IPS-20b (cell line): ENCODE data around the gene MCOLN3.

Experiments used
- H3K27ac ChIP-seq: one replicate; pipeline ENCODE4 v1.5.1; 2013; ENCODE audit warnings: low read length
- H3K27me3 ChIP-seq: 2 replicates; pipeline ENCODE4 v1.6.1; 2013; ENCODE audit warnings: mild to moderate bottlenecking, low read length, inconsistent platforms; ENCODE audit not compliant: insufficient read depth
- H3K36me3 ChIP-seq: 2 replicates; pipeline ENCODE4 v1.6.1; 2013; ENCODE audit warnings: low read depth, mild to moderate bottlenecking, inconsistent platforms, low read length, moderate library complexity; ENCODE audit not compliant: insufficient read depth
- H3K4me1 ChIP-seq: 2 replicates; pipeline ENCODE4 v1.6.1; 2013; ENCODE audit warnings: mild to moderate bottlenecking, control low read depth, inconsistent platforms, low read length, moderate library complexity; ENCODE audit not compliant: insufficient read depth
- H3K4me3 ChIP-seq: 2 replicates; pipeline ENCODE4 v1.5.1; 2013; ENCODE audit warnings: mild to moderate bottlenecking, low read length, inconsistent platforms
- H3K9ac ChIP-seq: 2 replicates; pipeline ENCODE4 v1.6.1; 2013; ENCODE audit warnings: low read depth, mild to moderate bottlenecking, inconsistent platforms, low read length, moderate library complexity
- H3K9me3 ChIP-seq: 2 replicates; pipeline ENCODE4 v1.6.1; 2013; ENCODE audit warnings: mild to moderate bottlenecking, low read depth, low read length, inconsistent platforms; ENCODE audit not compliant: insufficient read depth

Gene MCOLN3

DNA sequence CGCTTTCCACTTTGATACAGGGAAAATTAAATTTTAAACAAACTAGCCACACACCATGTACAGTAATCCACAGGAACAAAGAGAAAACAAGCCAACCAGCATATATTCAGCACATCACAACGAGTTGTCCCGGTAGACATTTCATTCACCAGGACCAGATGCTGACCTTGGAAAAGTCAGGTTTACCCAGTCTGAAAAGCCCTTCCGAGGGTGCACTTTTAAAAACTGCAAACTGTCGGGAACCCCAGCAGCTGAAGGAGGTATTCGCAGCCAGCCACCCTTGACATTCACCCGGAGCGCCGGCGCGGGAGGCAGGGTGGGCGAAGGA is 1.2 kb downstream of the MCOLN3 start:
- H3K27me3 ChIP-seq, result peaks cover 70% of the 10 kb centered on the region
- H3K4me1 ChIP-seq, result peaks cover 11% of the 10 kb centered on the region; the same call in 1 of the 2 replicates
- H3K27ac ChIP-seq, result no peak overlapping the region
- H3K9ac ChIP-seq, result no peak overlapping the region; the same call in 1 of the 2 replicates
- peak overlapping the region; percentile 68 for H3K4me3 ChIP-seq
- no peaks in the 10 kb centered on the region for H3K36me3 ChIP-seq
- no peaks in the 10 kb centered on the region for H3K9me3 ChIP-seq

DNA sequence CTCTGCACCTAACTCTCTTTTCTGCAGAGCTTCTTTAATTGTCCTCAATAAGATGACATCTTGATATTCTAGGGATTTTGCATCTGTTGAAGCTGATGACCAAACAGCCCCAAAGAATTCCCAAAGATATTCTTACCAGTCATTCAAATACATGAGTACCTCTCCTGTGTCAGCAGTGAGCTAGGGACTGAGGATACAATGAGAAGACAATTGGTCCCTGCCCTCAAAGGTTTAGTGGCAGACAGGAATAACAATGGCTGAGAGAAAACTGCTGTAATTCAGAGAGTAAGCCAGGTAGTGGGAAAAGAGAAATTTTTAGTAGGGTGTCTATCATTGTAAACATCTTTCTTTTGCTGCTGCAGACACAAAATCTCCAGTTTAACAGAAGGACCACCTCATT is 5.9 kb downstream of the MCOLN3 start:
- peaks cover 33% of the 10 kb centered on the region for H3K27me3 ChIP-seq
- H3K9ac ChIP-seq, result no peak overlapping the region
- no peaks in the 10 kb centered on the region for H3K36me3 ChIP-seq
- H3K27ac ChIP-seq, result no peak overlapping the region
- H3K4me3 ChIP-seq, result no peak overlapping the region
- H3K4me1 ChIP-seq, result peaks cover 9% of the 10 kb centered on the region; the same call in 1 of the 2 replicates
- no peaks in the 10 kb centered on the region for H3K9me3 ChIP-seq

DNA sequence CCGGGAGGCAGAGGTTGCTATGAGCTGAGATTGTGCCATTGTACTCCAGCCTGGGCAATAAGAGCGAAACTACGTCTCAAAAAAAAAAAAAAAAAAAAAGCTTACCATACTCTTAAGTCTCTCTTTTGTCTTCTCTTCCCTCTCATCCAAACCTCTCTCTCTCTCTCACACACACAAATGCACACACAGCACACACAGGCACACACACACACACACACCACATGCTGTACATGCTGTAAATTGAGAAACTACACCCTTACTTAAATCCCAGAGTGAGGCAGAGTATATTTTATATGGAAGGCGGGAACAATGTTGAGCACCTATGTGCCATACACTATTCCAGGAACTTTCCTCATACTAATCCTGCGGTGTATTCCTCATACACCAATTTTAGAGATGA is 6.5 kb downstream of the MCOLN3 start:
- Histone ChIP-seq H3K9me3 (no peaks in the 10 kb centered on the region), H3K4me3 (no peak overlapping the region), H3K27me3 (peaks cover 27% of the 10 kb centered on the region), H3K4me1 (peaks cover 4% of the 10 kb centered on the region; the same call in 1 of the 2 replicates), H3K36me3 (no peaks in the 10 kb centered on the region), H3K9ac (no peak overlapping the region), H3K27ac (no peak overlapping the region)

DNA sequence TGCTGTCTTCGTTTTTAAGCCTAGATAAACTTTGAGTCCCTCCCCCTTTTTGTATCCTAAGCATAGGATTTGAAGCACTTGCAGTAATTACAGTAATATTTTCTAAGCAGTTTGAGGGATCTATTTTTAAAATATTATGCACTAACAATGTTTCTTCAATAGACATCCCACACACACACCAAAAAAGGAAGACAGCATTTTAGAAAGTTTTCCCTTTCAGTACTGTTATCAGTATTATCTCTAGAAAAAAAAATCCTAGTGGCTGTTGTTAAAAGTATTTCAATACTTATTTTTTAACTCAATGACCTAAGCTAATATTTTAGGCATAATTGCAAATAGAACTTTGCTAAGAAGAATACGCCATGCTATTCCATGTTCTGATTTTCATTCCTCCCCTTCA is 15.1 kb downstream of the MCOLN3 start:
- no peaks in the 10 kb centered on the region for H3K4me1 ChIP-seq

DNA sequence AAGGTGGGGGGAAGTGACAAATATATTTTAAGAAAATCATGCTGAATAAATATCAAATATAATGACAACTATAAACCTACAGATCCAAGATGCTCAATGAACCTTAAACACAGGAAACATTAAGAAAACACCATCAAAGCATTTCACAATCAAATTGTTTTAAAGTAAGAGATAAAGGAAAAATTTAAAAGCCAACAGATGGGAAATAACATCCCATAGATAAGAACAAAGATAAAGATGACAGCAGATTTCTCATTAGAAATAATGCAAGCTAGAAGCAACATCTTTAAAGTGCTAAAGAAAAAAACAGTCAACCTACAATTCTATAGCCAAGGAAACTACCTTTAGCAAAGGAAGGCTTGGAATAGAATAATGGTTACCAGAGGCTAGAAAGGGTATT is 17.8 kb downstream of the MCOLN3 start:
- H3K4me3 ChIP-seq, result no peak overlapping the region
- H3K36me3 ChIP-seq, result no peaks in the 10 kb centered on the region
- H3K27ac ChIP-seq, result no peak overlapping the region
- no peaks in the 10 kb centered on the region for H3K4me1 ChIP-seq
- H3K9ac ChIP-seq, result no peak overlapping the region
- H3K27me3 ChIP-seq, result no peaks in the 10 kb centered on the region
- no peaks in the 10 kb centered on the region for H3K9me3 ChIP-seq

More for the DNA sequence above, 15.1 kb downstream of the MCOLN3 start:
- Histone ChIP-seq H3K9ac (no peak overlapping the region), H3K27me3 (no peaks in the 10 kb centered on the region), H3K36me3 (no peaks in the 10 kb centered on the region), H3K27ac (no peak overlapping the region), H3K9me3 (no peaks in the 10 kb centered on the region), H3K4me3 (no peak overlapping the region)

DNA sequence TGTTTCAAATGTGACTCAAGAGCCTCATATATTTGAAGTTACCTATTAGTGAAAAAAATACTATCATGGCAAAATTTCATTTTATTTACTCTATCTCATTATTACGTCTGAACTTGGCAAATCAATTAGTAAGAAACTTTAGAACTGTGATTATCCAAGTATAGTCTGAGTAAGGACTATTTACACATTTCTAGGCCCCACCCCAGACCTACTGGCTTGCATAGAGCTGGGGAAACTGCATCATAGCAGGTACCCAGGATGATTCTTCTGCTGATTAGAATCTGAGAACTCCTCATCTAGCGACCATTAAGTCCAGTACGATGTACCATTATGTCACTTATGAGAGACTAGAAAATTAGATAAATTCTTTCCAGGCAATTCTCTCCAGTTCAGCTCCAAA is 20.1 kb downstream of the MCOLN3 start:
- Histone ChIP-seq H3K4me1 (no peaks in the 10 kb centered on the region), H3K27ac (no peak overlapping the region), H3K36me3 (no peaks in the 10 kb centered on the region), H3K9ac (no peak overlapping the region), H3K9me3 (no peaks in the 10 kb centered on the region), H3K27me3 (no peaks in the 10 kb centered on the region), H3K4me3 (no peak overlapping the region)

DNA sequence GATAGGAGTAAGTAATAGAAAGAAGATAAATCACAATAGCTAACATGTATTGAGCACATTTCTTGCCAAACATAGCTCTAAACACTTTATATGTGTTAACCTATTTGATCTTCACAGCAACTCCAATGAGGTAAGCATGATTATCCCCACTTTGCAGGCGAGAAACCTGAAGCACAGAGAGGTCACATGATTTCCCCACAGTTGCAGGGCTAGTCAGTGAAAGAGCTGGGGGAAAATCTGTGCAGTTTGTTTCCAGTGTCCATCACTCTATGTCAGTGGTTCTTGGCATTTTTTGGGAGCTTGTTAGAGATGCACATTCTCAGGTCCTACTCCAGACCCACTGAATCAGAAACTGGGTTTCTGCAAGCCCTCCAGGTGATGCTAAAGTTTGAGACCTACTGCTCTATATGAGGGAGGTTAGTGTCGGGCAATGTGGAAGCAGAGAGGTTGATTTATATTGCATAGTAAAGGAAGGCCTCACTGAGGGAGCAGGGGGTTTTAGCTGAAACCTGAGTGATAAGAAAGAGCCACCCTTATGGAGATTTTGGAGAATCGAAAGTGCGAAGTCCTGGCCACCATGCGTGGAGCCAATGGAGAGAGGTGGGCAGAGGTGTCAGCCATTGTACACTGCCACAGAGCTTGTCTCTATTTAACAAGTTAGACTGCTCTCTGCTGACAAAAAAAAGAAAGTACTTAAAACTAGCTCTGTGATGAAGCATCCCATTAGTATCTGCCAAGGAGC is 20.9 kb downstream of the MCOLN3 start:
- no peak overlapping the region for H3K27ac ChIP-seq
- H3K9ac ChIP-seq, result no peak overlapping the region
- H3K4me3 ChIP-seq, result no peak overlapping the region
- no peaks in the 10 kb centered on the region for H3K4me1 ChIP-seq
- no peaks in the 10 kb centered on the region for H3K36me3 ChIP-seq
- H3K9me3 ChIP-seq, result no peaks in the 10 kb centered on the region
- H3K27me3 ChIP-seq, result no peaks in the 10 kb centered on the region

DNA sequence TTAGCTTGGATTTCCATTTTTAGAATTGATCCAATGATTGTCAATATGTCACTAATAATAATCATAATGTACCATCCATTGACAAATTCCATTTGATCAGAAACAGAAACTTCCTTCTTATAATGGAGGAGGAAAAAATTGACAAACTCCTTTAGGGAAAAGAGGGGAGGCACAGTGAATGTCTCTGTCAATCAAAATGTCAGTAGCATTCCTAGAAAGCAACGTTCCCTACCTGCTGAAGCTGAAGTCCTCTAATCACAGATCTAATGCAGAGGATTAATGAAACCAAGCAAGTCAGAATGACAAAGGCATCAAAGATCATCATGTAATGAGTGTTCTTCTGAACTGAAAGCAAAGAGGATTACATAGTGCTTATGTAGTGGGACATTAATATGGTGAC is 22.4 kb downstream of the MCOLN3 start:
- Histone ChIP-seq H3K36me3 (no peaks in the 10 kb centered on the region; the same call in 1 of the 2 replicates), H3K9ac (no peak overlapping the region), H3K9me3 (no peaks in the 10 kb centered on the region), H3K4me3 (no peak overlapping the region), H3K27me3 (no peaks in the 10 kb centered on the region), H3K4me1 (no peaks in the 10 kb centered on the region), H3K27ac (no peak overlapping the region)

DNA sequence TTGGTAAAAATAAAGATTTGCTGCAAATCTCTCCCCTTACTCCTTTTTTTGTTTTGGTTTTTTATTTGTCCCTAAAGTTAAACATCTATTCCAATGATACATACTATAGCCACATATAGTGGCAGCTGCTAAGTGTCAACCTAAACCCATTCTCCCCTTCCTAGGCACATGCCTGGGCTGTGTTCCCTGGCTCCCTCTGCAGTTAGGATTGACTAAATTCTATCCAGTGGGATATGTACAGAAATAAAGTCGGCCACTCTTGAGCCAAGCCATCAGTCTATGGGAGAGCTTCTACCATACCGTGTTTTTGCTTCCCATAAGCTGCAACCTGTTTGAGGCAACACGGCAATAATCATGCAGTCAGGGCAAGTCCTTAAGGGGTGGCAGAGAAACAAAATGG is 23.6 kb downstream of the MCOLN3 start:
- H3K27ac ChIP-seq, result no peak overlapping the region
- H3K27me3 ChIP-seq, result no peaks in the 10 kb centered on the region
- no peaks in the 10 kb centered on the region for H3K4me1 ChIP-seq

DNA sequence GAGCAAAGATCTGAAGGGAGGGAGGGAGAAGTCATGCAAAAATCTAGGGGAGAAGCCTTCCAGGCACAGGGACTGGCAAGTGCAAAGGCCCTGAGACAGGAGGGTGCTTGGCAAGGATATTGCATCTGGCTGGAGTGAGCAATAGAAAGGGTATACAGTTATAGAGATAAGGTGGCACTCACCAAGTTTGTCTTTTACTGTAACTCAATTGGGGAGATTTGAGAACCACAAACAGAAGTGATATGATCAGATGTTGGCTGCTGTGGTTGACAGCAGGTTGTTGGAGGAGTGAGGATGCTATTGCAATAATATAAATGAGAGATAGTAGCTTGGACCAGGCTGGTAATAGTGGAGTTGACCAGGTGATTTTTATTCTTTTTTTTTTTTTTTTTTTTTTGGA is 25.6 kb downstream of the MCOLN3 start:
- no peak overlapping the region for H3K27ac ChIP-seq

More for the DNA sequence above, 23.6 kb downstream of the MCOLN3 start:
- H3K9me3 ChIP-seq, result no peaks in the 10 kb centered on the region
- no peaks in the 10 kb centered on the region; the same call in 1 of the 2 replicates for H3K36me3 ChIP-seq
- no peak overlapping the region for H3K4me3 ChIP-seq
- H3K9ac ChIP-seq, result no peak overlapping the region

DNA sequence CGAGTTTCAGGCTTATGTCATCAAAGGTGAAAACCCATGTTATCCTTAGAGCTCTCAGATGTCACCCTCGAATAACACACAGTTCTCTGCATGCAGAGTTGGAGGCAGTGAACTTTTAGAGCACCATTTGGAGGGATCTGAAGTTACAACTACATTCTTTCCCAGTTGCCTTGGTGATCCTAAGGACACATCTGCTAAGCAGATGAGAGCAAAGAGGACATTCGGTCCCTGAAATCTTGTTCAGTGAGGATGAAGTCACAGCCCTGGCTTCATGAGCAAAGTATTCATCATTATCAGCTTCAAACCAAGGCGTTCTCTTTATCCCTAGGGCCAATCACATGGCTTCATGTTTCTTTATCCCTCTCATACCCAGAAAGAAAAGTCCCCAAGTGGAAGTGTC is 28.3 kb downstream of the MCOLN3 start:
- Histone ChIP-seq H3K27me3 (no peaks in the 10 kb centered on the region), H3K4me1 (no peaks in the 10 kb centered on the region), H3K27ac (no peak overlapping the region), H3K9ac (no peak overlapping the region), H3K36me3 (no peaks in the 10 kb centered on the region; the same call in 1 of the 2 replicates), H3K9me3 (no peaks in the 10 kb centered on the region), H3K4me3 (no peak overlapping the region)

More for the DNA sequence above, 25.6 kb downstream of the MCOLN3 start:
- no peaks in the 10 kb centered on the region for H3K4me1 ChIP-seq
- H3K27me3 ChIP-seq, result no peaks in the 10 kb centered on the region
- no peaks in the 10 kb centered on the region; the same call in 1 of the 2 replicates for H3K36me3 ChIP-seq
- no peak overlapping the region for H3K9ac ChIP-seq
- no peaks in the 10 kb centered on the region for H3K9me3 ChIP-seq
- H3K4me3 ChIP-seq, result no peak overlapping the region

DNA sequence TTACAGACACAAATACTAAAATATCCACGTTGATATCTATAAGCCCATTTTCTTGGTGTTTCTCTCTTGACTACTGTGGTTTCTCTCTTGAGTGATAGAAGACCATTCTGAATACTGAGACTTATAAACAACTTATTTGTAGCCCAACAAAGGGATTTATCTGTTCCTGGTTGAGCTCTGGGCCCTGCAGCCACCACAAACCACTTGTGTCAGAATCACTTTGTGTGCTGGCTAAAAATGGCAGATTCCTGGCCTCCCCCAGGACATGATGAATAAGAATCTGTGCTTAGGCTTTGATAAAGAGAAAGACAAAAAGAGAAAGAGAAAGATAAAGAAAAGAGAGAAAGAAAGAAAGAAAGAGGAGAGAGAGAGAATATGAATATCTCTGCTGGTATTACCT is 32.5 kb downstream of the MCOLN3 start:
- H3K27me3 ChIP-seq, result no peaks in the 10 kb centered on the region
- H3K9ac ChIP-seq, result no peak overlapping the region
- H3K27ac ChIP-seq, result no peak overlapping the region
- no peaks in the 10 kb centered on the region for H3K4me1 ChIP-seq
- no peaks in the 10 kb centered on the region for H3K9me3 ChIP-seq
- H3K36me3 ChIP-seq, result no peaks in the 10 kb centered on the region
- H3K4me3 ChIP-seq, result no peak overlapping the region
